GM18502 (cell line): ENCODE results near the gene DNAJA4.
A peak's percentile ranks its signal among the peaks of the same experiment; 100 is the strongest.

Experiments used
- ATAC-seq: cut with Tn5 transposase; IDR thresholded peaks from one replicate; pipeline ENCODE4 v1.9.1; 2021; ENCODE audit warnings: mild to moderate bottlenecking; ENCODE audit not compliant: unreplicated experiment, poor library complexity

The DNAJA4 gene

GRCh38 chr15:78312536-78312935 lies 48.2 kb downstream of the DNAJA4 start:
- no peak for ATAC-seq

GRCh38 chr15:78312957-78313356 lies 48.6 kb downstream of the DNAJA4 start:
- no peak for ATAC-seq

- ATAC-seq: no peak
These were observed 49.0 kb downstream of the DNAJA4 start for GRCh38 chr15:78313383-78313782.

- ATAC-seq: no peak
These were observed 49.8 kb downstream of the DNAJA4 start for GRCh38 chr15:78314181-78314581.

GRCh38 chr15:78315686-78316282 lies 51.4 kb downstream of the DNAJA4 start:
- no peak for ATAC-seq

- ATAC-seq: peak; percentile 71
These were observed 52.1 kb downstream of the DNAJA4 start for GRCh38 chr15:78316283-78317083.

GRCh38 chr15:78317145-78317836 lies 52.9 kb downstream of the DNAJA4 start:
- no peak for ATAC-seq

GRCh38 chr15:78319588-78319987 lies 55.2 kb downstream of the DNAJA4 start:
- ATAC-seq: no peak

- no peak for ATAC-seq
These were observed 55.8 kb downstream of the DNAJA4 start for GRCh38 chr15:78320183-78320582.

- ATAC-seq: no peak
These were observed 56.7 kb downstream of the DNAJA4 start for GRCh38 chr15:78321041-78321570.

GRCh38 chr15:78321786-78322185 lies 57.4 kb downstream of the DNAJA4 start:
- no peak for ATAC-seq

GRCh38 chr15:78322243-78322642 lies 57.9 kb downstream of the DNAJA4 start:
- no peak for ATAC-seq

- ATAC-seq: no peak
These were observed 58.6 kb downstream of the DNAJA4 start for GRCh38 chr15:78322724-78323521.

GRCh38 chr15:78323693-78324092 lies 59.3 kb downstream of the DNAJA4 start:
- ATAC-seq: no peak

- no peak for ATAC-seq
These were observed 59.8 kb downstream of the DNAJA4 start for GRCh38 chr15:78324144-78324543.

- ATAC-seq: no peak
These were observed 60.9 kb downstream of the DNAJA4 start for GRCh38 chr15:78325092-78325843.

GRCh38 chr15:78327466-78327865 lies 63.1 kb downstream of the DNAJA4 start:
- ATAC-seq: no peak

- no peak for ATAC-seq
These were observed 65.3 kb downstream of the DNAJA4 start for GRCh38 chr15:78329625-78330024.
